Activated CD8-positive, alpha-beta T cell treated with anti-CD3 and anti-CD28 coated beads for 36 hours (primary cell): ENCODE data around the gene GRM4. TPM values are rescaled to one million over a fixed set of nuclear protein-coding genes. Genes with fewer than 3 reads are reported as not detected.

Source experiments
- ATAC-seq: fragments of 200-7000 bp; cut with Tn5 transposase; one replicate; pipeline ENCODE4 v1.10.0; 2021; ENCODE audit warnings: mild to moderate bottlenecking, moderate library complexity
- CTCF ChIA-PET: fragments of 350-600 bp; sonication (Branson Sonifier 250); formaldehyde crosslinking; loops from one replicate; lab custom pipeline; 2021; ENCODE audit warnings: antibody characterized with exemption; lab: Charles Lee
- POLR2A ChIA-PET: fragments of 350-600 bp; sonication (Branson Sonifier 250); formaldehyde crosslinking; loops from one replicate; lab custom pipeline; 2021; ENCODE audit warnings: antibody characterized with exemption; lab: Charles Lee
- DNase-seq: peaks from one replicate; pipeline ENCODE4 v3.0.0-alpha.2; 2020
- H3K27ac Mint-ChIP-seq: one replicate; pipeline ENCODE4 v1.8.0; 2021; ENCODE audit warnings: mild to moderate bottlenecking, mixed read lengths
- H3K27me3 Mint-ChIP-seq: one replicate; pipeline ENCODE4 v1.8.0; 2021; ENCODE audit warnings: mixed read lengths
- H3K36me3 Mint-ChIP-seq: one replicate; pipeline ENCODE4 v1.8.0; 2021; ENCODE audit warnings: low read depth, mixed read lengths
- H3K4me1 Mint-ChIP-seq: one replicate; pipeline ENCODE4 v1.8.0; 2021; ENCODE audit warnings: low read depth, mixed read lengths
- H3K4me3 Mint-ChIP-seq: one replicate; pipeline ENCODE4 v1.8.0; 2021; ENCODE audit warnings: mild to moderate bottlenecking, moderate library complexity, mixed read lengths
- H3K9me3 Mint-ChIP-seq: one replicate; pipeline ENCODE4 v1.8.0; 2021; ENCODE audit warnings: mixed read lengths
- CTCF ChIP-seq: fragments of 200-600 bp; IDR thresholded peaks from one replicate; pipeline ENCODE4 v1.8.0; 2022; ENCODE audit warnings: antibody characterized with exemption, mild to moderate bottlenecking
- intact Hi-C: fragments of 100-400 bp; cut with micrococcal nuclease; formaldehyde crosslinking; loops from one replicate; pipeline ENCODE4 v1.10.0; 2022
- total RNA-seq, 2 experiments: library from RNA; stranded (reverse); gene quantifications; one replicate each; pipeline ENCODE4 v1.2.3, GENCODE V29; 2021

The GRM4 gene
- total RNA-seq, 2 experiments from 2014 or later = 0.11 to 0.14 TPM

DNA sequence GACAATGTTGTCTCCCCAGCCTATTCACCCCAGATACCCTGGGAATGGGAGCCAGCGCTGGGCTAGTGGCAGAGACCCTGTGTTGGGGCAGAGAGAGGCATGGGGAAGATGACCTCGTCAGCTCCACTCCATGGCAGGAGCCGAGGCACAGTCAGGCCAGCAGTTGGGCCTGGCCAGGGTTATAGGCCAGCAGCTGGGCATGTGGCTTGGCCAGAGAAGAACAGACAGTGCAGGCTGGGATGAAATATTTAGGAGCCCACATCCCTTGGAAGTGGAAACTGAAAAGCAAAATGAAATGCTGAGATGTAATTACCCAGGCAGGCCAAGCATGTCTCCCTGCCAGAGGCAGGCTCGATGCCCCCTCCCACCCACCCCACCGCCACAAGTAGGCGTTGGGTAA is 70.0 kb downstream of the GRM4 start:
- H3K9me3 Mint-ChIP-seq = no peaks in the 10 kb centered on the region
- ChIA-PET POLR2A (interaction anchor here (0.6 kb wide), 1 partner anchor 67 kb away, joined by 3 read pairs; no protein-coding TSS in a partner anchor), CTCF (no interaction called here)
- intact Hi-C loops = no loop called here
- TF ChIP-seq CTCF = no peak
- H3K27me3 Mint-ChIP-seq = no peaks in the 10 kb centered on the region
- no peaks in the 10 kb centered on the region for H3K4me1 Mint-ChIP-seq
- no peak for DNase-seq
- no peak for ATAC-seq
- no peak overlapping the region for H3K27ac Mint-ChIP-seq
- no peaks in the 10 kb centered on the region for H3K36me3 Mint-ChIP-seq
- H3K4me3 Mint-ChIP-seq = no peak overlapping the region

GRCh38 chr6:34074064-34074742 is 71.7 kb downstream of the GRM4 start:
- no peak for TF ChIP-seq CTCF
- Mint-ChIP-seq H3K27ac (no peak overlapping the region), H3K36me3 (no peaks in the 10 kb centered on the region), H3K27me3 (no peaks in the 10 kb centered on the region), H3K9me3 (no peaks in the 10 kb centered on the region), H3K4me1 (no peaks in the 10 kb centered on the region), H3K4me3 (no peak overlapping the region)
- intact Hi-C loops = no loop called here
- ATAC-seq (no peak), DNase-seq (no peak)
- CTCF ChIA-PET = no interaction called here
- POLR2A ChIA-PET = no interaction called here

- DNase-seq (no peak), ATAC-seq (no peak)
- TF ChIP-seq CTCF = no peak
- ChIA-PET CTCF (no interaction called here), POLR2A (no interaction called here)
- intact Hi-C loops = no loop called here
- H3K27me3 Mint-ChIP-seq = no peaks in the 10 kb centered on the region
- H3K36me3 Mint-ChIP-seq = no peaks in the 10 kb centered on the region
- H3K9me3 Mint-ChIP-seq = no peaks in the 10 kb centered on the region
- H3K4me1 Mint-ChIP-seq = no peaks in the 10 kb centered on the region
- H3K4me3 Mint-ChIP-seq = no peak overlapping the region
- H3K27ac Mint-ChIP-seq = no peak overlapping the region
These were observed 72.3 kb downstream of the GRM4 start for GRCh38 chr6:34073540-34073939.

DNA sequence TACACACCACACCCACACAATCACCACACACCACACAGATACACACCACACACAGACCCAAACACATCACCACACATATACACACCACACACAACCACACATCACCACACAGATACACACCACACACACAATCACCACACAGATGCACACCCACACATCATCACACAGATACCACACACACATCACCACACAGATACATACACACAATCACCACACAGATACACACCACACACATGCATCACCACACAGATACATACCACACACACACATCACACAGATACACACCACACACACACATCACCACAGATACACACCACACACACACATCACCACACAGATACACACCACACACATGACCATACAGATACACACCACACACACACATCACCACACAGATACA is 73.2 kb downstream of the GRM4 start:
- ATAC-seq (no peak), DNase-seq (no peak)
- H3K9me3 Mint-ChIP-seq = no peaks in the 10 kb centered on the region
- no peaks in the 10 kb centered on the region for H3K27me3 Mint-ChIP-seq
- H3K4me3 Mint-ChIP-seq = no peak overlapping the region
- intact Hi-C loops = no loop called here
- no peaks in the 10 kb centered on the region for H3K4me1 Mint-ChIP-seq
- TF ChIP-seq CTCF = no peak
- H3K36me3 Mint-ChIP-seq = no peaks in the 10 kb centered on the region
- ChIA-PET CTCF (no interaction called here), POLR2A (no interaction called here)
- no peak overlapping the region for H3K27ac Mint-ChIP-seq

- no peak for TF ChIP-seq CTCF
- Mint-ChIP-seq H3K4me3 (no peak overlapping the region), H3K27me3 (no peaks in the 10 kb centered on the region), H3K9me3 (no peaks in the 10 kb centered on the region), H3K27ac (no peak overlapping the region), H3K36me3 (no peaks in the 10 kb centered on the region), H3K4me1 (no peaks in the 10 kb centered on the region)
- ChIA-PET POLR2A (no interaction called here), CTCF (no interaction called here)
- intact Hi-C loops = no loop called here
- ATAC-seq (no peak), DNase-seq (no peak)
These were observed 74.0 kb downstream of the GRM4 start for GRCh38 chr6:34071884-34072379.
